HCT116 (cell line): ENCODE measurements around the gene TOR4A.

Experiments
- CEBPB ChIP-seq: IDR thresholded peaks from 2 replicates; pipeline ENCODE4 v1.6.1; 2012; ENCODE audit warnings: low read depth
- YY1 ChIP-seq: IDR thresholded peaks from 2 replicates; pipeline ENCODE4 v1.6.1; 2011; ENCODE audit warnings: low read length, low read depth, moderate library complexity, mild to moderate bottlenecking; ENCODE audit not compliant: insufficient replicate concordance; ENCODE audit errors: extremely low read depth
- TF ChIP-seq, protein P1 (sequence below), 3 experiments: fragments of 200-600 bp in 1 of 3; sonication (generic) in 1 of 3; IDR thresholded peaks in 2 of 3; conservative IDR thresholded peaks in 1 of 3; 2 replicates each; pipeline ENCODE4 v1.5.1; 2012 to 2017; ENCODE audit warnings: low read depth in 2 of 3, low read length in 2 of 3, antibody characterized with exemption in 1 of 3, borderline replicate concordance in 1 of 3, control low read depth in 1 of 3, mild to moderate bottlenecking in 1 of 3, mixed read lengths in 1 of 3, mixed run types in 1 of 3, moderate library complexity in 1 of 3; ENCODE audit not compliant: insufficient read depth in 1 of 3
- TF ChIP-seq, protein P2 (sequence below): IDR thresholded peaks from 2 replicates; pipeline ENCODE4 v1.6.1; 2011; ENCODE audit warnings: mild to moderate bottlenecking, low read length, moderate library complexity; ENCODE audit not compliant: insufficient replicate concordance; ENCODE audit errors: extremely low read depth

GRCh38 chr9:137295849-137296669 is 18.5 kb downstream of the TOR4A start:
- TF ChIP-seq, protein P1, sequence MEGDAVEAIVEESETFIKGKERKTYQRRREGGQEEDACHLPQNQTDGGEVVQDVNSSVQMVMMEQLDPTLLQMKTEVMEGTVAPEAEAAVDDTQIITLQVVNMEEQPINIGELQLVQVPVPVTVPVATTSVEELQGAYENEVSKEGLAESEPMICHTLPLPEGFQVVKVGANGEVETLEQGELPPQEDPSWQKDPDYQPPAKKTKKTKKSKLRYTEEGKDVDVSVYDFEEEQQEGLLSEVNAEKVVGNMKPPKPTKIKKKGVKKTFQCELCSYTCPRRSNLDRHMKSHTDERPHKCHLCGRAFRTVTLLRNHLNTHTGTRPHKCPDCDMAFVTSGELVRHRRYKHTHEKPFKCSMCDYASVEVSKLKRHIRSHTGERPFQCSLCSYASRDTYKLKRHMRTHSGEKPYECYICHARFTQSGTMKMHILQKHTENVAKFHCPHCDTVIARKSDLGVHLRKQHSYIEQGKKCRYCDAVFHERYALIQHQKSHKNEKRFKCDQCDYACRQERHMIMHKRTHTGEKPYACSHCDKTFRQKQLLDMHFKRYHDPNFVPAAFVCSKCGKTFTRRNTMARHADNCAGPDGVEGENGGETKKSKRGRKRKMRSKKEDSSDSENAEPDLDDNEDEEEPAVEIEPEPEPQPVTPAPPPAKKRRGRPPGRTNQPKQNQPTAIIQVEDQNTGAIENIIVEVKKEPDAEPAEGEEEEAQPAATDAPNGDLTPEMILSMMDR (IDR thresholded peaks at IDR 0.05 in 2 of 3, conservative IDR thresholded peaks at IDR 0.05 in 1 of 3; ENCODE audit: borderline replicate concordance in 1 of 3, insufficient read depth in 1 of 3, low read depth in 2 of 3, low read length in 2 of 3), result no peak
- TF ChIP-seq CEBPB (no peak), YY1 (no peak)
- TF ChIP-seq, protein P2, sequence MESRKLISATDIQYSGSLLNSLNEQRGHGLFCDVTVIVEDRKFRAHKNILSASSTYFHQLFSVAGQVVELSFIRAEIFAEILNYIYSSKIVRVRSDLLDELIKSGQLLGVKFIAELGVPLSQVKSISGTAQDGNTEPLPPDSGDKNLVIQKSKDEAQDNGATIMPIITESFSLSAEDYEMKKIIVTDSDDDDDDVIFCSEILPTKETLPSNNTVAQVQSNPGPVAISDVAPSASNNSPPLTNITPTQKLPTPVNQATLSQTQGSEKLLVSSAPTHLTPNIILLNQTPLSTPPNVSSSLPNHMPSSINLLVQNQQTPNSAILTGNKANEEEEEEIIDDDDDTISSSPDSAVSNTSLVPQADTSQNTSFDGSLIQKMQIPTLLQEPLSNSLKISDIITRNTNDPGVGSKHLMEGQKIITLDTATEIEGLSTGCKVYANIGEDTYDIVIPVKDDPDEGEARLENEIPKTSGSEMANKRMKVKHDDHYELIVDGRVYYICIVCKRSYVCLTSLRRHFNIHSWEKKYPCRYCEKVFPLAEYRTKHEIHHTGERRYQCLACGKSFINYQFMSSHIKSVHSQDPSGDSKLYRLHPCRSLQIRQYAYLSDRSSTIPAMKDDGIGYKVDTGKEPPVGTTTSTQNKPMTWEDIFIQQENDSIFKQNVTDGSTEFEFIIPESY, result no peak
